GM08714 (cell line): ENCODE results near the gene CACNA1D.

ENCODE experiments used
- H3K4me3 ChIP-seq: fragments of 200-500 bp; sonication (Bioruptor generic); 2 replicates; pipeline ENCODE4 v1.5.1; 2014; ENCODE audit warnings: mild to moderate bottlenecking, low read length, inconsistent platforms
- ZNF274 ChIP-seq: IDR thresholded peaks from 2 replicates; pipeline ENCODE4 v1.6.1; 2012; ENCODE audit warnings: mild to moderate bottlenecking, low read depth, low read length

The CACNA1D gene

GRCh38 chr3:53820756-53821580 is 326.6 kb downstream of the CACNA1D start:
- no peak for TF ChIP-seq ZNF274
- H3K4me3 ChIP-seq: no peak overlapping the region

GRCh38 chr3:53821631-53822121 is 327.3 kb downstream of the CACNA1D start:
- no peak for TF ChIP-seq ZNF274

GRCh38 chr3:53822331-53822741 is 327.9 kb downstream of the CACNA1D start:
- no peak overlapping the region for H3K4me3 ChIP-seq
- TF ChIP-seq ZNF274: no peak

More at GRCh38 chr3:53821631-53822121, 327.3 kb downstream of the CACNA1D start:
- no peak overlapping the region for H3K4me3 ChIP-seq

GRCh38 chr3:53823026-53823955 is 328.9 kb downstream of the CACNA1D start:
- no peak for TF ChIP-seq ZNF274
- H3K4me3 ChIP-seq: no peak overlapping the region

GRCh38 chr3:53823956-53824657 is 329.7 kb downstream of the CACNA1D start:
- no peak overlapping the region for H3K4me3 ChIP-seq
- no peak for TF ChIP-seq ZNF274

GRCh38 chr3:53824795-53825194 is 330.4 kb downstream of the CACNA1D start:
- no peak for TF ChIP-seq ZNF274

GRCh38 chr3:53826048-53826447 is 331.6 kb downstream of the CACNA1D start:
- no peak for TF ChIP-seq ZNF274
- no peak overlapping the region for H3K4me3 ChIP-seq

More at GRCh38 chr3:53824795-53825194, 330.4 kb downstream of the CACNA1D start:
- H3K4me3 ChIP-seq: no peak overlapping the region

GRCh38 chr3:53828581-53828980 is 334.2 kb downstream of the CACNA1D start:
- no peak for TF ChIP-seq ZNF274
- no peak overlapping the region for H3K4me3 ChIP-seq

GRCh38 chr3:53829605-53830004 is 335.2 kb downstream of the CACNA1D start:
- no peak for TF ChIP-seq ZNF274
- no peak overlapping the region for H3K4me3 ChIP-seq

- TF ChIP-seq ZNF274: no peak
- H3K4me3 ChIP-seq: no peak overlapping the region
Measured at GRCh38 chr3:53830944-53831343, 336.5 kb downstream of the CACNA1D start.

- H3K4me3 ChIP-seq: no peak overlapping the region
- TF ChIP-seq ZNF274: no peak
Measured at GRCh38 chr3:53833053-53833645, 338.7 kb downstream of the CACNA1D start.

GRCh38 chr3:53833700-53834099 is 339.3 kb downstream of the CACNA1D start:
- TF ChIP-seq ZNF274: no peak
- no peak overlapping the region for H3K4me3 ChIP-seq

- TF ChIP-seq ZNF274: no peak
- no peak overlapping the region for H3K4me3 ChIP-seq
Measured at GRCh38 chr3:53834429-53835095, 340.2 kb downstream of the CACNA1D start.
